Liver (tissue), 9 donors: ENCODE data around the gene NUDT22. TPM values are rescaled to one million over a fixed set of nuclear protein-coding genes. Genes with fewer than 3 reads are reported as not detected.

Experiments used
- DNase-seq: peaks from one replicate; pipeline ENCODE4 v3.0.0-alpha.2; 2017; ENCODE audit warnings: low spot score
- H3K27ac ChIP-seq, 2 donors: one replicate each; pipeline ENCODE4 v1.7.0; 2013; ENCODE audit warnings: inconsistent platforms in 2 of 2, low read length in 2 of 2, control low read depth in 1 of 2, low read depth in 1 of 2, mild to moderate bottlenecking in 1 of 2
- H3K27me3 ChIP-seq, 4 donors: one replicate each; pipeline versions ENCODE4 v1.6.1 to v1.7.0; 2013; ENCODE audit warnings: low read length in 3 of 4, inconsistent platforms in 1 of 4, mild to moderate bottlenecking in 1 of 4, moderate library complexity in 1 of 4; ENCODE audit not compliant: control insufficient read depth in 4 of 4, insufficient read depth in 4 of 4
- H3K36me3 ChIP-seq, 4 donors: one replicate each; pipeline versions ENCODE4 v1.6.1 to v1.7.0; 2013; ENCODE audit warnings: low read length in 3 of 4, mild to moderate bottlenecking in 3 of 4, low read depth in 1 of 4, moderate library complexity in 1 of 4; ENCODE audit not compliant: control insufficient read depth in 4 of 4, insufficient read depth in 3 of 4
- H3K4me1 ChIP-seq, 4 donors: one replicate each; pipeline versions ENCODE4 v1.6.1 to v1.7.0; 2013; ENCODE audit warnings: low read length in 3 of 4, mild to moderate bottlenecking in 3 of 4, moderate library complexity in 1 of 4; ENCODE audit not compliant: control insufficient read depth in 4 of 4, insufficient read depth in 4 of 4
- H3K4me3 ChIP-seq, 3 donors: one replicate each; pipeline versions ENCODE4 v1.6.1 to v1.7.0; 2013; ENCODE audit warnings: low read length in 3 of 3, control low read depth in 1 of 3, low read depth in 1 of 3, mild to moderate bottlenecking in 1 of 3
- H3K9ac ChIP-seq, 2 donors: one replicate each; pipeline ENCODE4 v1.7.0; 2013; ENCODE audit warnings: low read length in 2 of 2, mild to moderate bottlenecking in 2 of 2, moderate library complexity in 2 of 2, control low read depth in 1 of 2, low read depth in 1 of 2
- H3K9me3 ChIP-seq, 4 donors: one replicate each; pipeline versions ENCODE4 v1.6.1 to v1.7.0; 2013; ENCODE audit warnings: low read length in 3 of 4; ENCODE audit not compliant: control insufficient read depth in 4 of 4
- EGR1 ChIP-seq, 2 donors: IDR thresholded peaks; 2 replicates each; pipeline ENCODE4 v1.6.1; 2016 to 2018; ENCODE audit warnings: antibody characterized with exemption in 2 of 2, low read depth in 2 of 2
- FOXA1 ChIP-seq: IDR thresholded peaks from 2 replicates; pipeline ENCODE4 v1.6.1; 2016; ENCODE audit warnings: antibody characterized with exemption
- FOXA2 ChIP-seq: IDR thresholded peaks from 2 replicates; pipeline ENCODE4 v1.6.1; 2016; ENCODE audit warnings: antibody characterized with exemption
- GABPA ChIP-seq, 2 donors: IDR thresholded peaks in 1 of 2; conservative IDR thresholded peaks in 1 of 2; 2 replicates each; pipeline ENCODE4 v1.6.1; 2016; ENCODE audit warnings: antibody characterized with exemption in 2 of 2, mild to moderate bottlenecking in 1 of 2, moderate library complexity in 1 of 2
- HNF4A ChIP-seq, 2 donors: conservative IDR thresholded peaks; 2 replicates each; pipeline ENCODE4 v1.6.1; 2016; ENCODE audit warnings: antibody characterized with exemption in 2 of 2, mild to moderate bottlenecking in 2 of 2
- HNF4G ChIP-seq: IDR thresholded peaks from 2 replicates; pipeline ENCODE4 v1.6.1; 2016; ENCODE audit warnings: antibody characterized with exemption
- JUND ChIP-seq, 2 donors: IDR thresholded peaks; 2 replicates each; pipeline ENCODE4 v1.6.1; 2016; ENCODE audit warnings: antibody characterized with exemption in 2 of 2
- MAX ChIP-seq: IDR thresholded peaks from 2 replicates; pipeline ENCODE4 v1.6.1; 2016; ENCODE audit warnings: antibody characterized with exemption
- NR2F2 ChIP-seq: IDR thresholded peaks from 2 replicates; pipeline ENCODE4 v1.6.1; 2016; ENCODE audit warnings: antibody characterized with exemption
- RAD21 ChIP-seq, 2 donors: IDR thresholded peaks; 2 replicates each; pipeline ENCODE4 v1.6.1; 2016; ENCODE audit warnings: antibody characterized with exemption in 2 of 2, mild to moderate bottlenecking in 2 of 2
- RXRA ChIP-seq, 2 donors: IDR thresholded peaks; 2 replicates each; pipeline ENCODE4 v1.6.1; 2017 to 2018; ENCODE audit warnings: antibody characterized with exemption in 2 of 2, mild to moderate bottlenecking in 1 of 2
- SP1 ChIP-seq: IDR thresholded peaks from 2 replicates; pipeline ENCODE4 v1.6.1; 2018; ENCODE audit warnings: antibody characterized with exemption, mild to moderate bottlenecking
- TAF1 ChIP-seq: conservative IDR thresholded peaks from 2 replicates; pipeline ENCODE4 v1.6.1; 2016; ENCODE audit warnings: antibody characterized with exemption, mild to moderate bottlenecking
- YY1 ChIP-seq: IDR thresholded peaks from 2 replicates; pipeline ENCODE4 v1.6.1; 2016; ENCODE audit warnings: antibody characterized with exemption, mild to moderate bottlenecking
- ZBTB33 ChIP-seq: IDR thresholded peaks from 2 replicates; pipeline ENCODE4 v1.6.1; 2016; ENCODE audit warnings: antibody characterized with exemption
- WGBS: extraction: QIAGEN DNeasy Blood & Tissue Kit; methylation state at CpG from one replicate; pipeline ENCODE4 v1.1.7; 2013; 5-methylcytosine and 5-hydroxymethylcytosine counted together
- polyA plus RNA-seq, 2 donors: library from polyadenylated mRNA; stranded (reverse) in 1 of 2; unstranded in 1 of 2; fragments of 200-250 nt in 1 of 2; fragments of >200 nt in 1 of 2; fragmentation: Nextera tagmentation in 1 of 2; extraction: Ambion mirVana in 1 of 2; gene quantifications; one replicate each; pipeline versions ENCODE4 v1.2.1 to v1.2.3, GENCODE V29; 2013 to 2015
- total RNA-seq, 2 donors: library from RNA; depleted of rRNA; stranded (reverse); fragments of >200 nt; gene quantifications; one replicate each; pipeline ENCODE4 v1.2.3, GENCODE V29; 2014
- TF ChIP-seq, protein P1 (sequence below): IDR thresholded peaks from 2 replicates; pipeline ENCODE4 v1.6.1; 2016; ENCODE audit warnings: antibody characterized with exemption
- TF ChIP-seq, protein P2 (sequence below): IDR thresholded peaks from 2 replicates; pipeline ENCODE4 v1.6.1; 2016; ENCODE audit warnings: antibody characterized with exemption, mild to moderate bottlenecking
- TF ChIP-seq, protein P3 (sequence below): fragments of 150-350 bp; IDR thresholded peaks from 2 replicates; pipeline ENCODE4 v1.5.1; 2017; ENCODE audit warnings: improper control_type of control experiment, low read depth, low read length; ENCODE audit not compliant: missing input control
- donor health status: healthy.
- donor health status: healthy.
- donor health status: healthy.
- donor health status: healthy.
- donor health status: healthy.

Gene NUDT22
- total and polyA plus RNA-seq, 4 donors, result 20.0 to 47.8 (median 41.2) TPM

DNA sequence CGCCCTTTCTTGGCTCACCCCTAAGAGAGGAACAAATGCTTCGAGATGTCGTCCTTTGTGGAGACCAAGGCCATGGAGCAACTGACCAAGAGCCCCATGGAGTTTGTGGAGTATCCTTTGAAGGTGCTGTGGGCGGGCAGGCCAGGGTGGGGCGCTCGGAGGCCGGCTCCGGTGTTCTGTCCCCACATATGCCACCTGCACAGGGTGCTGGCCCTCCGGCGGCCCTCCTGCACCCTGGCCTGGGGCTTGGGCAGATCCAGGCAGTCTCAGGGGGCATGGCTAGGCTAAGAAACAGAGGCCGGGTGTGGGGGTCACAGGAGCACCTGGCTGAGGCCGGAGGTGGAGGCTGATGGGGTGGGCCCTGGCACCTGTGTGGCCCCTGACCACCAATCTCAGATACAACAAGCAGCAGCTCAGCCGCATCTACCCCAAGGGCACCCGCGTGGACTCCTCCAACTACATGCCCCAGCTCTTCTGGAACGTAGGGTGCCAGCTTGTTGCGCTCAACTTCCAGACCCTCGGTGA, 35.5 kb downstream of the NUDT22 start:
- H3K36me3 ChIP-seq, result peaks cover 0 to 13% (median 3%) of the 10 kb centered on the region in 4 donors
- H3K4me1 ChIP-seq, result no peaks in the 10 kb centered on the region
- H3K9me3 ChIP-seq, result no peaks in the 10 kb centered on the region
- H3K27ac ChIP-seq, result no peak overlapping the region
- H3K27me3 ChIP-seq, result no peaks in the 10 kb centered on the region
- 96% methylated on average over 18 of the region's 18 CpGs for WGBS
- H3K9ac ChIP-seq, result no peak overlapping the region
- no peak for DNase-seq
- no peak overlapping the region for H3K4me3 ChIP-seq
- no peak for TF ChIP-seq FOXA2
- TF ChIP-seq, protein P1, sequence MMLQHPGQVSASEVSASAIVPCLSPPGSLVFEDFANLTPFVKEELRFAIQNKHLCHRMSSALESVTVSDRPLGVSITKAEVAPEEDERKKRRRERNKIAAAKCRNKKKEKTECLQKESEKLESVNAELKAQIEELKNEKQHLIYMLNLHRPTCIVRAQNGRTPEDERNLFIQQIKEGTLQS, result no peak
- no peak for TF ChIP-seq SP1
- no peak for TF ChIP-seq MAX
- no peak for TF ChIP-seq HNF4G
- TF ChIP-seq JUND (IDR thresholded peaks at IDR 0.05), result no peak
- no peak for TF ChIP-seq YY1
- TF ChIP-seq ZBTB33, result no peak
- TF ChIP-seq HNF4A (conservative IDR thresholded peaks at IDR 0.05), result no peak
- TF ChIP-seq, protein P2, sequence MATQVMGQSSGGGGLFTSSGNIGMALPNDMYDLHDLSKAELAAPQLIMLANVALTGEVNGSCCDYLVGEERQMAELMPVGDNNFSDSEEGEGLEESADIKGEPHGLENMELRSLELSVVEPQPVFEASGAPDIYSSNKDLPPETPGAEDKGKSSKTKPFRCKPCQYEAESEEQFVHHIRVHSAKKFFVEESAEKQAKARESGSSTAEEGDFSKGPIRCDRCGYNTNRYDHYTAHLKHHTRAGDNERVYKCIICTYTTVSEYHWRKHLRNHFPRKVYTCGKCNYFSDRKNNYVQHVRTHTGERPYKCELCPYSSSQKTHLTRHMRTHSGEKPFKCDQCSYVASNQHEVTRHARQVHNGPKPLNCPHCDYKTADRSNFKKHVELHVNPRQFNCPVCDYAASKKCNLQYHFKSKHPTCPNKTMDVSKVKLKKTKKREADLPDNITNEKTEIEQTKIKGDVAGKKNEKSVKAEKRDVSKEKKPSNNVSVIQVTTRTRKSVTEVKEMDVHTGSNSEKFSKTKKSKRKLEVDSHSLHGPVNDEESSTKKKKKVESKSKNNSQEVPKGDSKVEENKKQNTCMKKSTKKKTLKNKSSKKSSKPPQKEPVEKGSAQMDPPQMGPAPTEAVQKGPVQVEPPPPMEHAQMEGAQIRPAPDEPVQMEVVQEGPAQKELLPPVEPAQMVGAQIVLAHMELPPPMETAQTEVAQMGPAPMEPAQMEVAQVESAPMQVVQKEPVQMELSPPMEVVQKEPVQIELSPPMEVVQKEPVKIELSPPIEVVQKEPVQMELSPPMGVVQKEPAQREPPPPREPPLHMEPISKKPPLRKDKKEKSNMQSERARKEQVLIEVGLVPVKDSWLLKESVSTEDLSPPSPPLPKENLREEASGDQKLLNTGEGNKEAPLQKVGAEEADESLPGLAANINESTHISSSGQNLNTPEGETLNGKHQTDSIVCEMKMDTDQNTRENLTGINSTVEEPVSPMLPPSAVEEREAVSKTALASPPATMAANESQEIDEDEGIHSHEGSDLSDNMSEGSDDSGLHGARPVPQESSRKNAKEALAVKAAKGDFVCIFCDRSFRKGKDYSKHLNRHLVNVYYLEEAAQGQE, result no peak
- TF ChIP-seq, protein P3, sequence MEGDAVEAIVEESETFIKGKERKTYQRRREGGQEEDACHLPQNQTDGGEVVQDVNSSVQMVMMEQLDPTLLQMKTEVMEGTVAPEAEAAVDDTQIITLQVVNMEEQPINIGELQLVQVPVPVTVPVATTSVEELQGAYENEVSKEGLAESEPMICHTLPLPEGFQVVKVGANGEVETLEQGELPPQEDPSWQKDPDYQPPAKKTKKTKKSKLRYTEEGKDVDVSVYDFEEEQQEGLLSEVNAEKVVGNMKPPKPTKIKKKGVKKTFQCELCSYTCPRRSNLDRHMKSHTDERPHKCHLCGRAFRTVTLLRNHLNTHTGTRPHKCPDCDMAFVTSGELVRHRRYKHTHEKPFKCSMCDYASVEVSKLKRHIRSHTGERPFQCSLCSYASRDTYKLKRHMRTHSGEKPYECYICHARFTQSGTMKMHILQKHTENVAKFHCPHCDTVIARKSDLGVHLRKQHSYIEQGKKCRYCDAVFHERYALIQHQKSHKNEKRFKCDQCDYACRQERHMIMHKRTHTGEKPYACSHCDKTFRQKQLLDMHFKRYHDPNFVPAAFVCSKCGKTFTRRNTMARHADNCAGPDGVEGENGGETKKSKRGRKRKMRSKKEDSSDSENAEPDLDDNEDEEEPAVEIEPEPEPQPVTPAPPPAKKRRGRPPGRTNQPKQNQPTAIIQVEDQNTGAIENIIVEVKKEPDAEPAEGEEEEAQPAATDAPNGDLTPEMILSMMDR, result no peak
- TF ChIP-seq EGR1 (IDR thresholded peaks at IDR 0.05; ENCODE audit: low read depth in 2 of 2), result no peak
- TF ChIP-seq NR2F2, result no peak
- TF ChIP-seq GABPA (IDR thresholded peaks at IDR 0.05 in 1 of 2, conservative IDR thresholded peaks at IDR 0.05 in 1 of 2), result no peak
- TF ChIP-seq FOXA1, result no peak
- no peak for TF ChIP-seq TAF1
- TF ChIP-seq RXRA (IDR thresholded peaks at IDR 0.05), result no peak
- no peak for TF ChIP-seq RAD21 (IDR thresholded peaks at IDR 0.05)
